Measurements from ENCODE around the gene ICA1L. TPM values are rescaled to one million over a fixed set of nuclear protein-coding genes. Genes with fewer than 3 reads are reported as not detected.
"Not testable (repeated sequence)": the region's sequence is repeated elsewhere in the genome, so short reads cannot be mapped to it uniquely, and the experiment has no call there.

Gene ICA1L
- total and polyA plus RNA-seq, 2 of the 13 experiments (the other 11 are each of a cell fraction or from before 2014, with no cell fraction given): 1.5 to 2.4 TPM

GRCh38 chr2:202910250-202910649 is 38.7 kb upstream of the ICA1L start:
- in situ Hi-C loops (cut with HindIII; ENCODE audit: extremely low pct_ligation_motif_present, low pct_unique_long_range_greater_than_20kb); H3K9me3 ChIP-seq (ENCODE audit: low read length); BruUV-seq (replicated peaks); H3K27me3 ChIP-seq (ENCODE audit: control insufficient read depth in 1 of 2, insufficient read depth in 2 of 2, low read length in 2 of 2); FAIRE-seq; H4K20me1 ChIP-seq (ENCODE audit: insufficient read depth, low read length); CTCF ChIA-PET (ENCODE audit: low intra/inter-chr PET ratio, low total read pairs); H2AFZ ChIP-seq (ENCODE audit: low read length); ATAC-seq: not testable (repeated sequence)
- DNase-seq (ENCODE audit: low spot score): peak; percentile 20
- H3K4me1 ChIP-seq (ENCODE audit: insufficient read depth, low read length): peaks cover 26% of the 10 kb centered on the region
- POLR2A ChIA-PET: interaction anchor here (3.3 kb wide), 1 partner anchor 104 kb away, joined by 12 read pairs; the partner anchor contains the start of gene NBEAL1
- H3K9ac ChIP-seq (ENCODE audit: insufficient read depth, low read depth, low read length): peak overlapping the region; percentile 97
- H3K27ac ChIP-seq (ENCODE audit: extremely low read length, insufficient read depth, low read length): peak overlapping the region; percentile 95
- H3K4me2 ChIP-seq (ENCODE audit: low read depth, low read length): peak overlapping the region; percentile 99
- H3K4me3 ChIP-seq (replicated peaks in 1 of 3; ENCODE audit: insufficient read depth in 1 of 3, low read depth in 2 of 3, low read length in 3 of 3): peak overlapping the region; percentile 88 to 96 (median 91)
- peaks cover 57% of the 10 kb centered on the region for H3K79me2 ChIP-seq (ENCODE audit: insufficient read depth, low read length)
- 35% methylated on average over 5 of the region's 5 CpGs for WGBS (ENCODE audit: low lambda C conversion rate)
- TF ChIP-seq SAP130 (CRISPR knock-in tag; IDR thresholded peaks at IDR 0.05; ENCODE audit: low read depth): peak; percentile 18; the same call in 1 of the 2 replicates
- 0 out of 2 replicates have a peak, but pooled peaks have one; percentile 37 for TF ChIP-seq ZNF761 (CRISPR knock-in tag; conservative IDR thresholded peaks at IDR 0.05)
- TF ChIP-seq, protein P1, sequence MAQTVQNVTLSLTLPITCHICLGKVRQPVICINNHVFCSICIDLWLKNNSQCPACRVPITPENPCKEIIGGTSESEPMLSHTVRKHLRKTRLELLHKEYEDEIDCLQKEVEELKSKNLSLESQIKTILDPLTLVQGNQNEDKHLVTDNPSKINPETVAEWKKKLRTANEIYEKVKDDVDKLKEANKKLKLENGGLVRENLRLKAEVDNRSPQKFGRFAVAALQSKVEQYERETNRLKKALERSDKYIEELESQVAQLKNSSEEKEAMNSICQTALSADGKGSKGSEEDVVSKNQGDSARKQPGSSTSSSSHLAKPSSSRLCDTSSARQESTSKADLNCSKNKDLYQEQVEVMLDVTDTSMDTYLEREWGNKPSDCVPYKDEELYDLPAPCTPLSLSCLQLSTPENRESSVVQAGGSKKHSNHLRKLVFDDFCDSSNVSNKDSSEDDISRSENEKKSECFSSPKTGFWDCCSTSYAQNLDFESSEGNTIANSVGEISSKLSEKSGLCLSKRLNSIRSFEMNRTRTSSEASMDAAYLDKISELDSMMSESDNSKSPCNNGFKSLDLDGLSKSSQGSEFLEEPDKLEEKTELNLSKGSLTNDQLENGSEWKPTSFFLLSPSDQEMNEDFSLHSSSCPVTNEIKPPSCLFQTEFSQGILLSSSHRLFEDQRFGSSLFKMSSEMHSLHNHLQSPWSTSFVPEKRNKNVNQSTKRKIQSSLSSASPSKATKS (CRISPR knock-in tag; IDR thresholded peaks at IDR 0.05): 0 out of 2 replicates have a peak, but pooled peaks have one; percentile 69
- peak; percentile 68 for TF ChIP-seq ZNF121 (CRISPR knock-in tag; IDR thresholded peaks at IDR 0.05)
- TF ChIP-seq ZMYM3 (CRISPR knock-in tag; IDR thresholded peaks at IDR 0.05): peak; percentile 33; the same call in 1 of the 2 replicates
- 0 out of 2 replicates have a peak, but pooled peaks have one; percentile 21 for TF ChIP-seq ZMYM4 (CRISPR knock-in tag; IDR thresholded peaks at IDR 0.05)
- 0 out of 2 replicates have a peak, but pooled peaks have one; percentile 40 for TF ChIP-seq KAT7 (CRISPR knock-in tag; IDR thresholded peaks at IDR 0.05; ENCODE audit: borderline replicate concordance)
- peaks cover 0 to 13% of the 10 kb centered on the region in 2 experiments; a peak in 2 of 5 replicates for H3K36me3 ChIP-seq (replicated peaks in 1 of 2; ENCODE audit: control insufficient read depth in 1 of 2, insufficient read depth in 2 of 2, low read length in 2 of 2)
- intact Hi-C loops (cut with micrococcal nuclease; ENCODE audit: unreplicated experiment): loop anchor here (2.0 to 10.0 kb wide), 4 partner anchors 105 to 329 kb away; partner anchors contain the start of genes CYP20A1 and NBEAL1

All from HepG2 (cell line).